NB4 (cell line): ENCODE measurements around the gene MIGA2.

Source experiments
- POLR2A ChIP-seq: IDR thresholded peaks from 2 replicates; pipeline ENCODE4 v1.6.1; 2011; ENCODE audit warnings: mild to moderate bottlenecking; ENCODE audit not compliant: insufficient read length; ENCODE audit errors: extremely low read depth
- TF ChIP-seq, protein P1 (sequence below): IDR thresholded peaks from one replicate; pipeline ENCODE4 v1.5.1; 2012; ENCODE audit warnings: low read depth, low read length

- TF ChIP-seq, protein P1, sequence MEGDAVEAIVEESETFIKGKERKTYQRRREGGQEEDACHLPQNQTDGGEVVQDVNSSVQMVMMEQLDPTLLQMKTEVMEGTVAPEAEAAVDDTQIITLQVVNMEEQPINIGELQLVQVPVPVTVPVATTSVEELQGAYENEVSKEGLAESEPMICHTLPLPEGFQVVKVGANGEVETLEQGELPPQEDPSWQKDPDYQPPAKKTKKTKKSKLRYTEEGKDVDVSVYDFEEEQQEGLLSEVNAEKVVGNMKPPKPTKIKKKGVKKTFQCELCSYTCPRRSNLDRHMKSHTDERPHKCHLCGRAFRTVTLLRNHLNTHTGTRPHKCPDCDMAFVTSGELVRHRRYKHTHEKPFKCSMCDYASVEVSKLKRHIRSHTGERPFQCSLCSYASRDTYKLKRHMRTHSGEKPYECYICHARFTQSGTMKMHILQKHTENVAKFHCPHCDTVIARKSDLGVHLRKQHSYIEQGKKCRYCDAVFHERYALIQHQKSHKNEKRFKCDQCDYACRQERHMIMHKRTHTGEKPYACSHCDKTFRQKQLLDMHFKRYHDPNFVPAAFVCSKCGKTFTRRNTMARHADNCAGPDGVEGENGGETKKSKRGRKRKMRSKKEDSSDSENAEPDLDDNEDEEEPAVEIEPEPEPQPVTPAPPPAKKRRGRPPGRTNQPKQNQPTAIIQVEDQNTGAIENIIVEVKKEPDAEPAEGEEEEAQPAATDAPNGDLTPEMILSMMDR, result no peak
- peak; percentile 87 for TF ChIP-seq POLR2A
Measured at GRCh38 chr9:129080601-129081387, 44.4 kb downstream of the MIGA2 start, which contains the start of gene DOLPP1.
